Stimulated activated CD4-positive, alpha-beta T cell treated with anti-CD3 and anti-CD28 coated beads, TNF-alpha, amount 100 ng/mL, for 1 hour (primary cell): Measurements from ENCODE around the gene MACF1.
A peak's percentile ranks its signal among the peaks of the same experiment; 100 is the strongest.
"Not testable (repeated sequence)": the region's sequence is repeated elsewhere in the genome, so short reads cannot be mapped to it uniquely, and the experiment has no call there.

Experiments
- DNase-seq, 3 donors: peaks; one replicate each; pipeline ENCODE4 v3.0.0-alpha.2; 2020; ENCODE audit warnings: low read depth in 3 of 3, low spot score in 1 of 3

MACF1 gene

GRCh38 chr1:39488793-39489566, 284.5 kb downstream of the MACF1 start:
- DNase-seq = no peak

DNA sequence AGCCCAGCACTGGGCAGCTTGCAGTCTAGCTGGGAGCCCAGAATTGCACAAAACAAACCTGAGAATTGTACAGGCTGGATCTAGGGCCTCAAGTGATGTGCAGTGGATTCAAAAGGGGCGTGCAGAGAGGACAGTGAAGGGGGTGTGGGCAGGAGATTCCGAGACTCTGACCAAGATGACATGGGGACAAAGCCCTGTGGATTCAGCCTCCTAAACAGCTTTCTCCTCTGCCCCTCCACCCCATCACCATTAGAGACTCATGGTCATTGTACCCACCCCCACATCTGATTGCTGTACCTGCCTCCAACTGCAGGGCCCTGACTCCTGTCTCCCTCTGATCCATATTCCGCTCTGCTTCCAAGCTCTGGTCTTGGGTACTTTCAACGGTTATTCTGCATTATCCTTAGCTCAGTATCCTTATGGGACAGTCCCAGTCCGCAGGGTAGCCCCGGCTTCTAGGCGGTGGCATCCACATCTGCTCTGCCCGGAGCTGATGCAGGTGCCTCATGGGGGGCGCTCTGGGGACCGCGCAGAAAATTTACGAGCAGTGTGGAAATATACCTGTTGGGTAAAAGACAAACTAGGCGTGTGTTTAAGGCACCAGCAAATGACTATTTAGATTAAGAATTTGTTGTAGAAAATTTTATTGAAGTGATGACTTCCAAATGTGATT, 285.2 kb downstream of the MACF1 start:
- DNase-seq = no peak

GRCh38 chr1:39490596-39491145, 286.2 kb downstream of the MACF1 start:
- DNase-seq = no peak

DNA sequence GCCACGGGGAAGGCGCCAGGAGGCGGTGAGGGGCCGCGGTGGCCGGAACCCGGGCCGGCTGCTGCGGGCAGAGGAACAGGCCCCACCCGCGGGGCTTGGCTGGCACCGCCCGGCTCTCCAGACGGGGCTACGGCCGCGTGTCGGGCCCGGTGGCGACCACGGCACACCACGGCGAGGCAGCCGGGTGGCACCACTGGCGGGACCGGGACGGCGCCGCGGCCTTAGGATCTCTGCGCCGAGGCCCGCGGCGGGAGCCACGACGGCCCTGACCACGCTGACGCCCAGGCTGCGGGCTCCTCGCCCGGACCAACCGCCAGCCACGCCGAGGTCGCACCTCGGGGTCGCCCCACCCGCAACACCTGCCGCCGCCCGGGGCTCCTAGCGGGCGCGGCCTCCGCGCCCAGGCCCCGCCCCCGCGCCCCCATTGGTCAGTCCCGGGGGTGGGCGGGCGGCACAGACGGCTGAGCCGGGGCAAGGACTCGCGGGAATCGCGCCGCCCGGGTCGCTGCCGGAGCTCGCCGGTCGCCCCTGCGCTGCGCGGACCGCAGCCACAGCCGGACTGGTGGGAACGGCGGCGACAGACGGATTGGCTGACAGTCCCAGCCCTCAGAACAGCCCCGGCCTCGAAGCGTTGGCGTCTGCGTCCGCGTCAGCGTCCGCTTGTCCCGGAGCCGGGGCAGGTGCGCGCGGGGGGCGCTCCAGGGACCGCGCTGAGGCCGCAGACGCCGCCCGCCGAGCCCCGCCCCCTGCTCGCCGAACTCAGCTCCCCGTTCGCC, 286.8 kb downstream of the MACF1 start, which contains the start of gene BMP8A:
Gene BMP8A, plus strand, starts transcription at position 491 of the 776 bp plus-strand sequence. CDS start 356 bp downstream, outside the sequence.
- DNase-seq = peak; percentile 22 to 58 (median 39)

- DNase-seq = not testable (repeated sequence)
Measured at GRCh38 chr1:39492118-39493042, 287.9 kb downstream of the MACF1 start.

DNA sequence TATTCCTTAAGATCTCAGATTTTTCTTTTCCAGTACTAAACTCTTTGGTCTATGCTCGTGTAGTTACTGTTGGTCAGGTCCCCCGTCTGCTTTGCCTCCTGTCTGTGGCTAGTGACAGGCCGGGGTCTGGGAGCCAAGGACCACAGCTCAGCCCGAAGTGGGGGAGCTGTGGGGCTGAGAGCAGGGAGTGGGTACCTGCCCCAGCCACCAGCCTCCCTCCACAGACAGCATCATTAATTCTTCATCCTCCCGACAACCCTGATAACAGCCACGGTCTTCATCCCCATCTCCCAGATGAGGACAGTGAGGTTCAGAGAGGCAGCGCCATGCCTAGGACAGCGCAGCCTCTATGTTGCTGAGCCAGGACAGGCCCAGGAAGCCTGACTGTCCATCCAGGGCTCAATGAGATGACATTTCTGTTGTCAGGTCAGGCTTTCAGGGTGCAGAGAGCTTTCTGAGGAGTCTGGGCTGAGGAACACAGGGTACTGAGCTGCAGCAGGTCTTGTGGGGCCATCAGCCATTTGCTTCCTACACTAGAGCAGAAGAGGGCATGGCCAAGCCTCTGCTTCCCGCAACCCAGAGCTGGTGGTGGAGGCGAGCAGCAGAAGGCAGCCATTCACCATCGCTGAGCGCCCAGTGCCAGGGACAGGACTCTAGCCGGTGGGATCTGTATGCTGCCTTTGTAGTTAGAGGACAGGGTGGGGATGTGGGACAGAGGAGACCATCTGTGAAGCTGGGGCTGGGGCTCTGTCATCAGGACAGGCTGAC, 288.7 kb downstream of the MACF1 start:
- not testable (repeated sequence) for DNase-seq

- no peak for DNase-seq
Measured at GRCh38 chr1:39494671-39495410, 290.3 kb downstream of the MACF1 start.

GRCh38 chr1:39496520-39496919, 292.0 kb downstream of the MACF1 start:
- not testable (repeated sequence) for DNase-seq

GRCh38 chr1:39497585-39497984, 293.1 kb downstream of the MACF1 start:
- DNase-seq = no peak

- DNase-seq = not testable (repeated sequence)
Measured at GRCh38 chr1:39498096-39498710, 293.7 kb downstream of the MACF1 start.

GRCh38 chr1:39498821-39499220, 294.3 kb downstream of the MACF1 start:
- not testable (repeated sequence) for DNase-seq

DNA sequence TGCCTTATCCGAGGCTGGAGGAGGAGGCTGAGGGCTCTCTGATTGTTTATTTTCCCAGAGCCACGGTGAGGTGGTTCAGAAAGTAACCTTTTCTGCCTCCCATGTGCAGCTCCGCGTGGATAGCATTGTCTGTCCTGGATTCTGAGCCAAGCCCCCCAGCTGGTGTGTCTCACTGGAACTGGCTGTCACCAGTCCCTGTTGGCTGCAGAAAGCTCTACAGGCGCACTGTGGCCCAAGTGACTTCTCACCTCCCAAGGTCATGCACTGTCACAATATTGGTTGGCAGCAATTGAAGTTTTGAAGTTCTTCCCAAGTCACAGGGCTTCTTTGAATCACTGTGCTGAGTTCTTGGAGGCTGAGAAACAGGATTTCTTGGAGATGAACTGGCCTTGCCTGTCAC, 295.2 kb downstream of the MACF1 start:
- DNase-seq = no peak

DNA sequence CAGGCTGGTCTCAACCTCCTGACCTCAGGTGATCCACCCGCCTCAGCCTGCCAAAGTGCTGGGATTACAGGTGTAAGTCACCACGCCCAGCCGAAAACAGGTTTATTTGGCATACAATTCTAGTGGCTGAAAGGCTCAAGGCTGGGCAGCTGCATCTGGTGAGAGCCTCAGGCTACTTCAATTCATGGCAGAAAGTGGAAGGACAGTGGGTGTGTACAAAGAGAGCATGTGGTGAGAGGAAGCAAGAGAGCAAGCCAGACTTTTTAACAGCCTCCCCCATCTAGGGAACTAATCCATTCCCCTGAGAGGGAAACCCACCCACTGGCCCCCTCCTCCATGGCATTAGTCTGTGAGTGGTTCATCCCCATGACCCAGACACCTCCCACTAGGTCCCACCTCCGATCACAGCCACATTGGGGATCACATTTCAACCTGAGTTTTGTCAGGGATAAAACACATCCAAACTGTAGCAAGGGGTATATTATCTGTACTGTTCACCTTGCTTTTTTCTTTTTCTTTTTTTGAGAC, 296.4 kb downstream of the MACF1 start:
- DNase-seq = no peak

- no peak for DNase-seq
Measured at GRCh38 chr1:39501666-39502065, 297.2 kb downstream of the MACF1 start.

DNA sequence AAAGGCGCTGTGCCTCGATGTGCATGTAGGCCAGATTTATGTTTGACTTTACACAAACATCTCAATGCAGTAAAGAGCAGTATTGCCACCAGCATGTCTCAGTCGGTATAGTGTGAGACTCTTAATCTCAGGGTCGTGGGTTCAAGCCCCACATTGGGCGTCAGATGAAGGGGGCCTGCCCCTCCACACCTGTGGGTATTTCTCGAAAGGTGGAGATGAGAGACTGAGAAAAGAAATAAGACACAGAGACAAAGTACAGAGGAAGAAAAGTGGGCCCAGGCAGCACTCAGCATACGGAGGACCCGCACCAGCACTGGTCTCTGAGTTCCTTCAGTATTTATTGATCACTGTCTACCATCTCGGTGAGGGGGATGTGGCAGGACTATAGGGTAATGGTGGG, 299.9 kb downstream of the MACF1 start:
- DNase-seq = not testable (repeated sequence)

DNA sequence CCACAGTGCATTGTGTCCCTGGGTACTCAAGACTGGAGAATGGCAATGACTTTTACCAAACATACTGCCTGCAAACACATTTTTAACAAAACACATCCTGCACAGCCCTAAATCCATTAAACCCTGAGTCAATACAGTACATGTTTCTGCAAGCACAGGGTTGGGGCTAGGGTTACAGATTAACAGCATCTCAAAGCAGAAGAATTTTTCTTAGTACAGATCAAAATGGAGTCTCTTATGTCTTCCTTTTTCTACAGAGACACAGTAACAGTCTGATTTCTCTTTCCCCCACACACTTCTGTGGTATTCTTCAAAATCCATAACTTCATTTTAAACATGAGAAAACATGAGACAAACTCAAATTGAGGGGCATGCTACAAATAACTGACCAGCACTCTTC, 300.8 kb downstream of the MACF1 start:
- no peak for DNase-seq

GRCh38 chr1:39507230-39507928, 302.9 kb downstream of the MACF1 start:
- DNase-seq = no peak

- no peak for DNase-seq
Measured at GRCh38 chr1:39508266-39508665, 303.8 kb downstream of the MACF1 start.
